ENCODE measurements around the gene LILRB5. TPM values are rescaled to one million over a fixed set of nuclear protein-coding genes. Genes with fewer than 3 reads are reported as not detected.
"Not testable (repeated sequence)": the region's sequence is repeated elsewhere in the genome, so short reads cannot be mapped to it uniquely, and the experiment has no call there.

The LILRB5 gene
- total RNA-seq, 1 experiment from 2014 or later, result not detected

DNA sequence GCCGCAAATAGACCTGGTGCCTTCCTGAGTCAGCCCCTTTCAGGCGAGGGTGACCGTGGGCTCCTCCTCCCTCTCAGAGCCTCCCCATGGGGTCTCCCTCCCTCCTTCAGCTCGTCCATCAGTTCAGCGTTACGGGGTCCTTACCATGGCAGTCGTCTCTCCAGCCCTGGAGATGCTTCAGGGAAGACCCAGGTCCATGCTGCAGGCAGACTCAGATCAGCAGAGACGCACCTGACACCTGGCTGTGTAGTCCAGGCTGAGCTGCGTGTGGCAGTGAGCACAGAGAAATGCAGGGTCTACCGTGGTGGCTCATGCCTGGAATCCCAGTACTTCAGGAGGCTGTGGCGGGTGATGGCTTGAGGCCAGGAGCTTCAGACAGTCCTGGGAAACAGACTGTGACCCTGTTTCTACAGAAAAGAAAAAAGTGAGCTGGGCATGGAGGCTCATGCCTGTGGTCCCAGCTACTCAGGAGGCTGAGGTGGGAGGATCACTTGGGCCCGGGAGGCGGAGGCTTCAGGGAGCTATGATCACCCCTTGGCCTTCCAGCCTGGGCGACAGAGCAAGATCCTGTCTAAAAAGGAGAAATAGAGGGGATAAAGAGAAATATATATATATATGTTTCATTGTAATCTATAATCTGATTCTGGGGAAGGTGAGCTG lies 33.7 kb downstream of the LILRB5 start:
- H3K36me3 ChIP-seq (ENCODE audit: insufficient read depth, low read length, poor library complexity, severe bottlenecking); H3K4me3 ChIP-seq (ENCODE audit: low read depth, low read length, poor library complexity, severe bottlenecking); CTCF ChIA-PET; H3K27ac ChIP-seq (ENCODE audit: low read depth, low read length, poor library complexity, severe bottlenecking); BruUV-seq (replicated peaks); H3K4me1 ChIP-seq (ENCODE audit: insufficient read depth, low read length, poor library complexity, severe bottlenecking); POLR2A ChIA-PET (ENCODE audit: low non-redundant PET); H3K9me3 ChIP-seq (ENCODE audit: low read depth, low read length, poor library complexity, severe bottlenecking); H3K27me3 ChIP-seq (replicated peaks; ENCODE audit: insufficient read depth, low read depth, low read length, poor library complexity); DNase-seq (ENCODE audit: low spot score): not testable (repeated sequence)
- intact Hi-C loops (cut with micrococcal nuclease; ENCODE audit: unreplicated experiment), result loop anchor here (2.0 kb wide), 1 partner anchor 15 kb away; no protein-coding TSS in a partner anchor

- DNase-seq (ENCODE audit: low spot score); H3K27ac ChIP-seq (ENCODE audit: low read depth, low read length, poor library complexity, severe bottlenecking); H3K4me3 ChIP-seq (ENCODE audit: low read depth, low read length, poor library complexity, severe bottlenecking); CTCF ChIA-PET; H3K36me3 ChIP-seq (ENCODE audit: insufficient read depth, low read length, poor library complexity, severe bottlenecking); POLR2A ChIA-PET (ENCODE audit: low non-redundant PET); H3K27me3 ChIP-seq (replicated peaks; ENCODE audit: insufficient read depth, low read depth, low read length, poor library complexity); H3K4me1 ChIP-seq (ENCODE audit: insufficient read depth, low read length, poor library complexity, severe bottlenecking); H3K9me3 ChIP-seq (ENCODE audit: low read depth, low read length, poor library complexity, severe bottlenecking); BruUV-seq (replicated peaks): not testable (repeated sequence)
- intact Hi-C loops (cut with micrococcal nuclease; ENCODE audit: unreplicated experiment), result loop anchor here (2.0 kb wide), 1 partner anchor 16 kb away; no protein-coding TSS in a partner anchor
Measured at GRCh38 chr19:54222474-54223276, 34.4 kb downstream of the LILRB5 start, which contains the start of gene LILRB3. TSS of gene LILRB3 (minus strand) at chr19:54223007. CDS start at chr19:54222976, 31 bp downstream.

- H3K4me1 ChIP-seq (ENCODE audit: insufficient read depth, low read length, poor library complexity, severe bottlenecking); H3K27me3 ChIP-seq (replicated peaks; ENCODE audit: insufficient read depth, low read depth, low read length, poor library complexity); BruUV-seq (replicated peaks); CTCF ChIA-PET; POLR2A ChIA-PET (ENCODE audit: low non-redundant PET); H3K9me3 ChIP-seq (ENCODE audit: low read depth, low read length, poor library complexity, severe bottlenecking); H3K27ac ChIP-seq (ENCODE audit: low read depth, low read length, poor library complexity, severe bottlenecking); H3K36me3 ChIP-seq (ENCODE audit: insufficient read depth, low read length, poor library complexity, severe bottlenecking); DNase-seq (ENCODE audit: low spot score); H3K4me3 ChIP-seq (ENCODE audit: low read depth, low read length, poor library complexity, severe bottlenecking): not testable (repeated sequence)
- intact Hi-C loops (cut with micrococcal nuclease; ENCODE audit: unreplicated experiment), result loop anchor here (2.0 kb wide), 1 partner anchor 17 kb away; no protein-coding TSS in a partner anchor
Measured at GRCh38 chr19:54221947-54222346, 35.1 kb downstream of the LILRB5 start.

- POLR2A ChIA-PET (ENCODE audit: low non-redundant PET); CTCF ChIA-PET; H3K4me1 ChIP-seq (ENCODE audit: insufficient read depth, low read length, poor library complexity, severe bottlenecking); intact Hi-C loops (cut with micrococcal nuclease; ENCODE audit: unreplicated experiment); H3K36me3 ChIP-seq (ENCODE audit: insufficient read depth, low read length, poor library complexity, severe bottlenecking); H3K4me3 ChIP-seq (ENCODE audit: low read depth, low read length, poor library complexity, severe bottlenecking); H3K27me3 ChIP-seq (replicated peaks; ENCODE audit: insufficient read depth, low read depth, low read length, poor library complexity); H3K27ac ChIP-seq (ENCODE audit: low read depth, low read length, poor library complexity, severe bottlenecking); DNase-seq (ENCODE audit: low spot score); BruUV-seq (replicated peaks); H3K9me3 ChIP-seq (ENCODE audit: low read depth, low read length, poor library complexity, severe bottlenecking): not testable (repeated sequence)
Measured at GRCh38 chr19:54219702-54220101, 37.4 kb downstream of the LILRB5 start.

DNA sequence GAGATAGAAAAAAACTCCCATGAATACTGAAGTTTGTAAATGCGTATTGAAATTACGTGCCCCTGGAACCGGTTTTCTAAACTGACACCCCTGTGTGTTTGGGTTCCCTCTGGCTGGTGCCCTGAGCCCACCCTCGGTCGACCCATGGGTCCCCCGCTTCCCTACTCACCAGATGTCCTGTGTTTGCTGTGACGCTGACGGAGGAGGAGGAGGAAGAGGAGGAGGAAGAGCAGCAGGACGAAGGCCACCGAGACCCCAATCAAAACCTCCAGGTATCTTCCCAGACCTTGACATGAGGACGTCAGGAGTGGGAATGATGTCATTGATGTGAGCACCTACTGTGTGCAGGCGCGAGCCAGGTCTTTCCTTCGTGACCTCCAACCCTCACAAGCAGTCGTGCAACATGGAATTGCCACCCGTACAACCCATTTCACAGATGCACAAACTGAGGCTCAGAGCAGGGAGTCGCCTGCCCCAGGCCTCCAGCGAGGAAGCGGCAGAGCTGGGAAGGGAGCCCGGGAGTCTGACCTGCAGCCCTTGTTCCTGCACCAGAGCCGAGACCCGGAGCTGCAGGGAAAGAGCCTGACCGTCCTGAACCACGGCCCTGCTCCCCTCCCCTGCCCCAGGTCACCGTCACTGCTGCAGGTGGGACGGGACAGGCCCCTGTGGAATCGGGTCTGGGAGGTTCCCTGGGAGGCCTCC lies 38.0 kb downstream of the LILRB5 start:
- ChIA-PET CTCF (no interaction called here), POLR2A (ENCODE audit: low non-redundant PET) (no interaction called here)
- Histone ChIP-seq H3K27ac (ENCODE audit: low read depth, low read length, poor library complexity, severe bottlenecking) (no peak overlapping the region), H3K9me3 (ENCODE audit: low read depth, low read length, poor library complexity, severe bottlenecking) (no peaks in the 10 kb centered on the region), H3K36me3 (ENCODE audit: insufficient read depth, low read length, poor library complexity, severe bottlenecking) (no peaks in the 10 kb centered on the region), H3K4me1 (ENCODE audit: insufficient read depth, low read length, poor library complexity, severe bottlenecking) (no peaks in the 10 kb centered on the region), H3K4me3 (ENCODE audit: low read depth, low read length, poor library complexity, severe bottlenecking) (no peak overlapping the region), H3K27me3 (replicated peaks; ENCODE audit: insufficient read depth, low read depth, low read length, poor library complexity) (no peaks in the 10 kb centered on the region)
- intact Hi-C loops (cut with micrococcal nuclease; ENCODE audit: unreplicated experiment), result no loop called here
- no TSS peak for BruUV-seq (replicated peaks)
- DNase-seq (ENCODE audit: low spot score), result no peak
- no peak for TF ChIP-seq EZH2 (IDR thresholded peaks at IDR 0.05; ENCODE audit: borderline replicate concordance, low read depth, low read length, poor library complexity, severe bottlenecking)
- TF ChIP-seq, protein P1, sequence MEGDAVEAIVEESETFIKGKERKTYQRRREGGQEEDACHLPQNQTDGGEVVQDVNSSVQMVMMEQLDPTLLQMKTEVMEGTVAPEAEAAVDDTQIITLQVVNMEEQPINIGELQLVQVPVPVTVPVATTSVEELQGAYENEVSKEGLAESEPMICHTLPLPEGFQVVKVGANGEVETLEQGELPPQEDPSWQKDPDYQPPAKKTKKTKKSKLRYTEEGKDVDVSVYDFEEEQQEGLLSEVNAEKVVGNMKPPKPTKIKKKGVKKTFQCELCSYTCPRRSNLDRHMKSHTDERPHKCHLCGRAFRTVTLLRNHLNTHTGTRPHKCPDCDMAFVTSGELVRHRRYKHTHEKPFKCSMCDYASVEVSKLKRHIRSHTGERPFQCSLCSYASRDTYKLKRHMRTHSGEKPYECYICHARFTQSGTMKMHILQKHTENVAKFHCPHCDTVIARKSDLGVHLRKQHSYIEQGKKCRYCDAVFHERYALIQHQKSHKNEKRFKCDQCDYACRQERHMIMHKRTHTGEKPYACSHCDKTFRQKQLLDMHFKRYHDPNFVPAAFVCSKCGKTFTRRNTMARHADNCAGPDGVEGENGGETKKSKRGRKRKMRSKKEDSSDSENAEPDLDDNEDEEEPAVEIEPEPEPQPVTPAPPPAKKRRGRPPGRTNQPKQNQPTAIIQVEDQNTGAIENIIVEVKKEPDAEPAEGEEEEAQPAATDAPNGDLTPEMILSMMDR (conservative IDR thresholded peaks at IDR 0.05; ENCODE audit: low read depth, low read length), result no peak
